HepG2 (cell line): ENCODE results near the gene PPP4R4.

ENCODE experiments used
- TF ChIP-seq, protein P1 (sequence below): sonication (generic); formaldehyde crosslinking; IDR thresholded peaks from 2 replicates; pipeline ENCODE4 v1.4.0; 2020; ENCODE audit warnings: missing genetic modification reagents
- TF ChIP-seq, protein P2 (sequence below): sonication (generic); formaldehyde crosslinking; IDR thresholded peaks from 2 replicates; pipeline ENCODE4 v1.8.0; 2022; ENCODE audit warnings: missing genetic modification reagents, mild to moderate bottlenecking, inconsistent platforms, borderline replicate concordance
- TF ChIP-seq, protein P3 (sequence below): sonication (generic); formaldehyde crosslinking; IDR thresholded peaks from 2 replicates; pipeline ENCODE4 v1.4.0; 2020; ENCODE audit warnings: missing genetic modification reagents, mild to moderate bottlenecking, borderline replicate concordance
- TF ChIP-seq, protein P4 (sequence below): sonication (generic); formaldehyde crosslinking; IDR thresholded peaks from 2 replicates; pipeline ENCODE4 v1.5.0; 2020; ENCODE audit warnings: mild to moderate bottlenecking, missing genetic modification reagents, moderate library complexity

DNA sequence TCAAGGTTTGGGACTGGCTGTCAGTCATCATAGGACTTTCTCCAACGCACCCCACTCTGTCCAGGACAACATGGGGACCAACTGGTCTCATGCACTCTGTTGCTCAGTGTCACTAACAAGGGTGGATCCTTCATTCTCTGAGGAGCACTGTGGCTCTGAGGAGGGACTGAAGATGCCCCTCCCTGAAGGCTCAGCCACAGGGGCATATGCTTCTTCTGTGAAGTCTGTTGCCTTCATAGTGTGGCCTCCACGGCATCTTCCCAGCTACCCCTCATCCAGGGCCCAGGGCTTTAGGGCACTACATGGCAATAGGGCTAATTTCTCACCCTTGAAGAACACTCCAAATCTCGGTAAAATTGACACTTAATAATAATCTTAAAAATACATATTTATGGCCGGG lies 30.4 kb upstream of the PPP4R4 start:
- TF ChIP-seq, protein P1, sequence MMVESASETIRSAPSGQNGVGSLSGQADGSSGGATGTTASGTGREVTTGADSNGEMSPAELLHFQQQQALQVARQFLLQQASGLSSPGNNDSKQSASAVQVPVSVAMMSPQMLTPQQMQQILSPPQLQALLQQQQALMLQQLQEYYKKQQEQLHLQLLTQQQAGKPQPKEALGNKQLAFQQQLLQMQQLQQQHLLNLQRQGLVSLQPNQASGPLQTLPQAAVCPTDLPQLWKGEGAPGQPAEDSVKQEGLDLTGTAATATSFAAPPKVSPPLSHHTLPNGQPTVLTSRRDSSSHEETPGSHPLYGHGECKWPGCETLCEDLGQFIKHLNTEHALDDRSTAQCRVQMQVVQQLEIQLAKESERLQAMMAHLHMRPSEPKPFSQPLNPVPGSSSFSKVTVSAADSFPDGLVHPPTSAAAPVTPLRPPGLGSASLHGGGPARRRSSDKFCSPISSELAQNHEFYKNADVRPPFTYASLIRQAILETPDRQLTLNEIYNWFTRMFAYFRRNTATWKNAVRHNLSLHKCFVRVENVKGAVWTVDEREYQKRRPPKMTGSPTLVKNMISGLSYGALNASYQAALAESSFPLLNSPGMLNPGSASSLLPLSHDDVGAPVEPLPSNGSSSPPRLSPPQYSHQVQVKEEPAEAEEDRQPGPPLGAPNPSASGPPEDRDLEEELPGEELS (CRISPR knock-in tag): no peak
- TF ChIP-seq, protein P2, sequence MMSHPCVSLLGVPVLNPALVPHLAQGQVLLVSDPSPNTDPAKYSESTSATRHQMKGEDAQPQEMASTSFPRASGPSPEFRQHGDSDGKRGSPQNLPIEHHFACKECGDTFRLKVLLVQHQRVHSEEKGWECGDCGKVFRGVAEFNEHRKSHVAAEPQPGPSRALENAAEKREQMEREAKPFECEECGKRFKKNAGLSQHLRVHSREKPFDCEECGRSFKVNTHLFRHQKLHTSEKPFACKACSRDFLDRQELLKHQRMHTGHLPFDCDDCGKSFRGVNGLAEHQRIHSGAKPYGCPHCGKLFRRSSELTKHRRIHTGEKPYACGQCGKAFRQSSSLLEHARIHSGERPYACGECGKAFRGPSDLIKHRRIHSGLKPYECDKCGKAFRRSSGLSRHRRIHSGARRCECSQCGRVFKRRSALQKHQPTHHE (CRISPR knock-in tag): no peak
- TF ChIP-seq, protein P3, sequence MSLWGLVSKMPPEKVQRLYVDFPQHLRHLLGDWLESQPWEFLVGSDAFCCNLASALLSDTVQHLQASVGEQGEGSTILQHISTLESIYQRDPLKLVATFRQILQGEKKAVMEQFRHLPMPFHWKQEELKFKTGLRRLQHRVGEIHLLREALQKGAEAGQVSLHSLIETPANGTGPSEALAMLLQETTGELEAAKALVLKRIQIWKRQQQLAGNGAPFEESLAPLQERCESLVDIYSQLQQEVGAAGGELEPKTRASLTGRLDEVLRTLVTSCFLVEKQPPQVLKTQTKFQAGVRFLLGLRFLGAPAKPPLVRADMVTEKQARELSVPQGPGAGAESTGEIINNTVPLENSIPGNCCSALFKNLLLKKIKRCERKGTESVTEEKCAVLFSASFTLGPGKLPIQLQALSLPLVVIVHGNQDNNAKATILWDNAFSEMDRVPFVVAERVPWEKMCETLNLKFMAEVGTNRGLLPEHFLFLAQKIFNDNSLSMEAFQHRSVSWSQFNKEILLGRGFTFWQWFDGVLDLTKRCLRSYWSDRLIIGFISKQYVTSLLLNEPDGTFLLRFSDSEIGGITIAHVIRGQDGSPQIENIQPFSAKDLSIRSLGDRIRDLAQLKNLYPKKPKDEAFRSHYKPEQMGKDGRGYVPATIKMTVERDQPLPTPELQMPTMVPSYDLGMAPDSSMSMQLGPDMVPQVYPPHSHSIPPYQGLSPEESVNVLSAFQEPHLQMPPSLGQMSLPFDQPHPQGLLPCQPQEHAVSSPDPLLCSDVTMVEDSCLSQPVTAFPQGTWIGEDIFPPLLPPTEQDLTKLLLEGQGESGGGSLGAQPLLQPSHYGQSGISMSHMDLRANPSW (CRISPR knock-in tag): no peak
- TF ChIP-seq, protein P4, sequence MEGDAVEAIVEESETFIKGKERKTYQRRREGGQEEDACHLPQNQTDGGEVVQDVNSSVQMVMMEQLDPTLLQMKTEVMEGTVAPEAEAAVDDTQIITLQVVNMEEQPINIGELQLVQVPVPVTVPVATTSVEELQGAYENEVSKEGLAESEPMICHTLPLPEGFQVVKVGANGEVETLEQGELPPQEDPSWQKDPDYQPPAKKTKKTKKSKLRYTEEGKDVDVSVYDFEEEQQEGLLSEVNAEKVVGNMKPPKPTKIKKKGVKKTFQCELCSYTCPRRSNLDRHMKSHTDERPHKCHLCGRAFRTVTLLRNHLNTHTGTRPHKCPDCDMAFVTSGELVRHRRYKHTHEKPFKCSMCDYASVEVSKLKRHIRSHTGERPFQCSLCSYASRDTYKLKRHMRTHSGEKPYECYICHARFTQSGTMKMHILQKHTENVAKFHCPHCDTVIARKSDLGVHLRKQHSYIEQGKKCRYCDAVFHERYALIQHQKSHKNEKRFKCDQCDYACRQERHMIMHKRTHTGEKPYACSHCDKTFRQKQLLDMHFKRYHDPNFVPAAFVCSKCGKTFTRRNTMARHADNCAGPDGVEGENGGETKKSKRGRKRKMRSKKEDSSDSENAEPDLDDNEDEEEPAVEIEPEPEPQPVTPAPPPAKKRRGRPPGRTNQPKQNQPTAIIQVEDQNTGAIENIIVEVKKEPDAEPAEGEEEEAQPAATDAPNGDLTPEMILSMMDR (CRISPR knock-in tag): no peak
